HCEC 1CT (cell line): Measurements from ENCODE around the gene TRPM3.

Experiments
- DNase-seq: peaks from one replicate; pipeline ENCODE4 v3.0.0-alpha.2; 2017

Gene TRPM3

GRCh38 chr9:70941191-70941590, 180.2 kb downstream of the TRPM3 start:
- no peak for DNase-seq

- no peak for DNase-seq
These were observed 180.8 kb downstream of the TRPM3 start for GRCh38 chr9:70940605-70941004.

GRCh38 chr9:70936536-70936935, 184.9 kb downstream of the TRPM3 start:
- no peak for DNase-seq

- no peak for DNase-seq
These were observed 185.6 kb downstream of the TRPM3 start for GRCh38 chr9:70935856-70936255.

- no peak for DNase-seq
These were observed 186.8 kb downstream of the TRPM3 start for GRCh38 chr9:70934642-70935041.

GRCh38 chr9:70933321-70933720, 188.1 kb downstream of the TRPM3 start:
- DNase-seq, result no peak

GRCh38 chr9:70932097-70932496, 189.3 kb downstream of the TRPM3 start:
- DNase-seq, result no peak

GRCh38 chr9:70927530-70927929, 193.9 kb downstream of the TRPM3 start:
- DNase-seq, result no peak

GRCh38 chr9:70924895-70925547, 196.4 kb downstream of the TRPM3 start:
- DNase-seq, result peak; percentile 85

GRCh38 chr9:70924380-70924779, 197.0 kb downstream of the TRPM3 start:
- DNase-seq, result peak; percentile 74

GRCh38 chr9:70923961-70924360, 197.5 kb downstream of the TRPM3 start:
- no peak for DNase-seq

- peak; percentile 52 for DNase-seq
These were observed 200.3 kb downstream of the TRPM3 start for GRCh38 chr9:70921136-70921535.

- no peak for DNase-seq
These were observed 204.1 kb downstream of the TRPM3 start for GRCh38 chr9:70917277-70917676.

- DNase-seq, result no peak
These were observed 209.6 kb downstream of the TRPM3 start for GRCh38 chr9:70911791-70912190.

- DNase-seq, result no peak
These were observed 210.8 kb downstream of the TRPM3 start for GRCh38 chr9:70910598-70910997.

GRCh38 chr9:70902692-70903131, 218.7 kb downstream of the TRPM3 start:
- DNase-seq, result peak; percentile 98

- peak; percentile 43 for DNase-seq
These were observed 219.2 kb downstream of the TRPM3 start for GRCh38 chr9:70902171-70902570.

GRCh38 chr9:70901746-70902145, 219.7 kb downstream of the TRPM3 start:
- no peak for DNase-seq

GRCh38 chr9:70901013-70901412, 220.4 kb downstream of the TRPM3 start:
- no peak for DNase-seq

- no peak for DNase-seq
These were observed 227.8 kb downstream of the TRPM3 start for GRCh38 chr9:70893580-70894122.

GRCh38 chr9:70888471-70888870, 232.9 kb downstream of the TRPM3 start:
- DNase-seq, result no peak

GRCh38 chr9:70887826-70888225, 233.6 kb downstream of the TRPM3 start:
- DNase-seq, result no peak

GRCh38 chr9:70883963-70884793, 237.2 kb downstream of the TRPM3 start:
- DNase-seq, result no peak

- DNase-seq, result peak; percentile 30
These were observed 238.4 kb downstream of the TRPM3 start for GRCh38 chr9:70883056-70883455.
